Lower leg skin (tissue), 3 donors: ENCODE measurements around the gene TUT7.

ENCODE experiments used
- CTCF ChIP-seq, 3 donors: fragments of 450-650 bp; IDR thresholded peaks; one replicate each; pipeline ENCODE4 v1.5.1; 2016; ENCODE audit warnings: antibody characterized with exemption in 3 of 3, mild to moderate bottlenecking in 3 of 3, moderate library complexity in 2 of 3
- POLR2A ChIP-seq, 2 donors: fragments of 450-650 bp; IDR thresholded peaks; one replicate each; pipeline ENCODE4 v1.6.1; 2016 to 2017; ENCODE audit warnings: antibody characterized with exemption in 2 of 2, mild to moderate bottlenecking in 1 of 2, moderate library complexity in 1 of 2

GRCh38 chr9:86257391-86257790, 96.8 kb downstream of the TUT7 start:
- TF ChIP-seq CTCF (IDR thresholded peaks at IDR 0.05), result no peak
- no peak for TF ChIP-seq POLR2A (IDR thresholded peaks at IDR 0.05)
